ENCODE data around the gene LTA.

Gene LTA

DNA sequence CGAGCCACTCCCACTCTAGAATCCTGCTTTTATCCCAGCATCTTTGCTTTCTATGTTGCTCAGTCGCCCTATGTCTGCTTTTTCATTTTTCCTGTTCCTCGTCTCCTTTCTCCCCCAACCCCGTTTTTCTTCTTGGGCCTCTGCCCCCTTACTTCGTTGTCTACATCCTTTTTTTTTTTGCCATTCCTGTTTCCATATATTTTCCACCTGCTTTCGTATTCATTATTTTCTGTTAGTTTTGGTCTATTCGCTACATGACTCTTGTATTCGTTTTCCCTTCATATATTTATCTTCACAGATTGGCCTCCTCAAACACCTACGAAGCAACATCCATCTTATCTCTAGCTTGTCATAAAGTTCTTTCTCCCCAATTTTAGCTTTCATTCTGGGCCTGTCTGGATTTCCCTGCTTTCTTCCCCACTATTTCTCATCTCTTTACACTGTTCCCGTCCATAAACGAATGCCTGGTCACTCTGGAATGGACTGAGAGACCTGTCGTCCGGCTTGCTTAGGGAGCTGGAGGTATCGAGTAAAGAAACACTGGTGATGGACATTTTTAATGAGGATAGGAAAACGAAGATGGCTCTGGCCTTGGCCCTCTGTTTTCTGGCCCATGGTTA, 49.3 kb downstream of the LTA start:
- TF ChIP-seq, protein P1, sequence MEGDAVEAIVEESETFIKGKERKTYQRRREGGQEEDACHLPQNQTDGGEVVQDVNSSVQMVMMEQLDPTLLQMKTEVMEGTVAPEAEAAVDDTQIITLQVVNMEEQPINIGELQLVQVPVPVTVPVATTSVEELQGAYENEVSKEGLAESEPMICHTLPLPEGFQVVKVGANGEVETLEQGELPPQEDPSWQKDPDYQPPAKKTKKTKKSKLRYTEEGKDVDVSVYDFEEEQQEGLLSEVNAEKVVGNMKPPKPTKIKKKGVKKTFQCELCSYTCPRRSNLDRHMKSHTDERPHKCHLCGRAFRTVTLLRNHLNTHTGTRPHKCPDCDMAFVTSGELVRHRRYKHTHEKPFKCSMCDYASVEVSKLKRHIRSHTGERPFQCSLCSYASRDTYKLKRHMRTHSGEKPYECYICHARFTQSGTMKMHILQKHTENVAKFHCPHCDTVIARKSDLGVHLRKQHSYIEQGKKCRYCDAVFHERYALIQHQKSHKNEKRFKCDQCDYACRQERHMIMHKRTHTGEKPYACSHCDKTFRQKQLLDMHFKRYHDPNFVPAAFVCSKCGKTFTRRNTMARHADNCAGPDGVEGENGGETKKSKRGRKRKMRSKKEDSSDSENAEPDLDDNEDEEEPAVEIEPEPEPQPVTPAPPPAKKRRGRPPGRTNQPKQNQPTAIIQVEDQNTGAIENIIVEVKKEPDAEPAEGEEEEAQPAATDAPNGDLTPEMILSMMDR (IDR thresholded peaks at IDR 0.05; ENCODE audit: low read depth, low read length, missing control alignments) = no peak

DNA sequence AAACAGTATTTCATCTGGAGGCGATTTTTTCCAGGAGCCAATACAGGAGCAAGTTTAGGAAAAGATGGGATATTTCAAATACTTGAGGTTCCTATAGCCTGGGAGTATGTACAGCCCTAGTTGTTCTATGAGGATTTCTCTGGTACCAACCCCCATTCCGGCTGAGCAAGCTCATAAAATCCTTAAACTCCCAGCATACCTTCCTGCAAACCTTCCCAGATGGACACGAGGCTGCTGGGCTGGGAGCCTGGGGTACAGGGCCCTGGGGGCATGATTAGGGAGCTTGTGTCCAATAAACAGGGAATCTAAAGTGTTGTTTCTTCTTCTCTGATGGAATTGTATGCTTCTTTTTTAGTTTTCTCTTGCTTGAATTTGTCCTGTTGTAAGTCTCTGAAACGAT, 49.9 kb downstream of the LTA start:
- DNase-seq (ENCODE audit: extremely low read depth, low read depth) = no peak

More for the DNA sequence above, 49.3 kb downstream of the LTA start:
- H3K4me3 ChIP-seq (replicated peaks; ENCODE audit: low read depth, low read length) = peak overlapping the region; percentile 54
- DNase-seq (ENCODE audit: extremely low read depth, low read depth) = no peak

DNA sequence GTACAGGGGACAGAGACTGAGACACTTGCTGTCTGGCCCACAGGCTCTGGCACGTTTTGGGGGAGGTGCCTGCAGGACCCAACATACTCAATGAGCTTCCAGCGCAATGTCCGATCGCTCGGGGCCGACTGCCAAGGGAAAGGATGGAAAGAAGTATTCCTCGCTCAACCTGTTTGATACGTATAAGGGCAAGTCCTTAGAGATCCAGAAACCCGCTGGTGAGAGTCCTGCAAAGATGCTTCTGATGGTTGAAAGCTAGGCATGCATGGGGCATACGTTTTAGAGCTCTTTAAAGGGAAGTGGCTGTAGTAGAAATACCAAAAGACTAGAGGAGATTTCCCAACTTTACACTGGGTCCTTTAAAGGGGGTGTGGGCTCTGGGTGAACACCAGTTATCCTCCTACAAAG, 50.6 kb downstream of the LTA start:
- peak overlapping the region; percentile 54 for H3K4me3 ChIP-seq (replicated peaks; ENCODE audit: low read depth, low read length)
- TF ChIP-seq, protein P1 (IDR thresholded peaks at IDR 0.05; ENCODE audit: low read depth, low read length, missing control alignments) = no peak
- no peak for DNase-seq (ENCODE audit: extremely low read depth, low read depth)

More for the DNA sequence above, 49.9 kb downstream of the LTA start:
- peak overlapping the region; percentile 54 for H3K4me3 ChIP-seq (replicated peaks; ENCODE audit: low read depth, low read length)
- TF ChIP-seq, protein P1 (IDR thresholded peaks at IDR 0.05; ENCODE audit: low read depth, low read length, missing control alignments) = no peak
